ENCODE measurements around the gene ADGRB2.

ADGRB2 gene

GRCh38 chr1:31763671-31764311, 349 bp downstream of the ADGRB2 start:
- peak; percentile 27 to 33 for DNase-seq

GRCh38 chr1:31762726-31763670, 1.1 kb downstream of the ADGRB2 start:
- DNase-seq = peak; percentile 79 to 87

GRCh38 chr1:31762323-31762722, 1.8 kb downstream of the ADGRB2 start:
- no peak for DNase-seq

GRCh38 chr1:31761883-31762282, 2.3 kb downstream of the ADGRB2 start:
- DNase-seq = no peak

- peak; percentile 53 to 60 for DNase-seq
Observed at GRCh38 chr1:31760471-31761470, 3.4 kb downstream of the ADGRB2 start.

GRCh38 chr1:31759298-31760023, 4.7 kb downstream of the ADGRB2 start:
- no peak for DNase-seq

- no peak for DNase-seq
Observed at GRCh38 chr1:31758823-31759222, 5.3 kb downstream of the ADGRB2 start.

- DNase-seq = no peak
Observed at GRCh38 chr1:31757989-31758388, 6.2 kb downstream of the ADGRB2 start.

GRCh38 chr1:31757204-31757679, 6.9 kb downstream of the ADGRB2 start:
- no peak for DNase-seq

GRCh38 chr1:31756578-31756977, 7.6 kb downstream of the ADGRB2 start:
- no peak for DNase-seq

- DNase-seq = no peak
Observed at GRCh38 chr1:31755850-31756492, 8.2 kb downstream of the ADGRB2 start.

GRCh38 chr1:31755197-31755611, 8.9 kb downstream of the ADGRB2 start:
- no peak for DNase-seq

GRCh38 chr1:31754397-31754796, 9.7 kb downstream of the ADGRB2 start:
- no peak for DNase-seq

- no peak for DNase-seq
Observed at GRCh38 chr1:31753707-31754349, 10.3 kb downstream of the ADGRB2 start.

- DNase-seq = no peak
Observed at GRCh38 chr1:31752952-31753475, 11.1 kb downstream of the ADGRB2 start.

- no peak for DNase-seq
Observed at GRCh38 chr1:31752258-31752657, 11.9 kb downstream of the ADGRB2 start.

GRCh38 chr1:31751822-31752241, 12.3 kb downstream of the ADGRB2 start:
- DNase-seq = no peak

- peak in 1 of 2 experiments; percentile 37 for DNase-seq
Observed at GRCh38 chr1:31750858-31751510, 13.2 kb downstream of the ADGRB2 start.

GRCh38 chr1:31749785-31750735, 14.1 kb downstream of the ADGRB2 start:
- no peak for DNase-seq

Measured in activated T-cell treated with anti-CD3 and anti-CD28 coated beads, Interleukin-2, amount 50 U/mL, for 48 hours (primary cell).